GM12891 (cell line): Measurements from ENCODE around the gene UNC45A.

Experiments
- PAX5 ChIP-seq: IDR thresholded peaks from 2 replicates; pipeline ENCODE4 v1.6.1; 2011; ENCODE audit warnings: low read length, moderate library complexity, mild to moderate bottlenecking; ENCODE audit not compliant: insufficient read depth, severe bottlenecking
- POLR2A ChIP-seq: IDR thresholded peaks from 2 replicates; pipeline ENCODE4 v1.6.1; 2011; ENCODE audit warnings: low read depth, low read length, control low read depth
- POLR2AphosphoS5 ChIP-seq: IDR thresholded peaks from 2 replicates; pipeline ENCODE4 v1.6.1; 2011; ENCODE audit warnings: low read depth, low read length, control low read depth
- POU2F2 ChIP-seq: IDR thresholded peaks from 2 replicates; pipeline ENCODE4 v1.6.1; 2011; ENCODE audit warnings: low read depth, mild to moderate bottlenecking, control low read depth, low read length, moderate library complexity
- SPI1 ChIP-seq: IDR thresholded peaks from 2 replicates; pipeline ENCODE4 v1.6.1; 2011; ENCODE audit warnings: low read depth, low read length, control low read depth
- TAF1 ChIP-seq: IDR thresholded peaks from 2 replicates; pipeline ENCODE4 v1.6.1; 2011; ENCODE audit warnings: low read depth, low read length, control low read depth

DNA sequence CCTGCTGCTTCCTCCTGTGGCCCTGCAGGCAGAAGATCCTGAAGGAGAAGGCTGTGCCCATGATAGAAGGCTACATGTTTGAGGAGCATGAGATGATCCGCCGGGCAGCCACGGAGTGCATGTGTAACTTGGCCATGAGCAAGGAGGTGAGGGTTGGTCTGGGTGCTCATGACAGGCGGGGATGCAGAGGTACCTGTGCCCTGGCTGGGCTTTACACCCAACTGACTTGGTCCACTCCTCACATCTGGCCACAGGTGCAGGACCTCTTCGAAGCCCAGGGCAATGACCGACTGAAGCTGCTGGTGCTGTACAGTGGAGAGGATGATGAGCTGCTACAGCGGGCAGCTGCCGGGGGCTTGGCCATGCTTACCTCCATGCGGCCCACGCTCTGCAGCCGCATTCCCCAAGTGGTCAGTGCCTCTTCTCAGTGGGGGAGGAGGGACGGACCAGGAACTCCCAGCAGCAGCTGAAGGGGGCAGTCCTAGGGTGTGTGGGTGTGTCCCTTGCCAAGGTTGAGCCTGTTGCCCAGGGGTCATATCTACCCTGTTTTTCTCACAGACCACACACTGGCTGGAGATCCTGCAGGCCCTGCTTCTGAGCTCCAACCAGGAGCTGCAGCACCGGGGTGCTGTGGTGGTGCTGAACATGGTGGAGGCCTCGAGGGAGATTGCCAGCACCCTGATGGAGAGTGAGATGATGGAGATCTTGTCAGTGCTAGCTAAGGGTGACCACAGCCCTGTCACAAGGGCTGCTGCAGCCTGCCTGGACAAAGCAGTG is 18.0 kb downstream of the UNC45A start:
- TF ChIP-seq POLR2AphosphoS5 (no peak), TAF1 (no peak), POLR2A (no peak), POU2F2 (no peak), SPI1 (no peak), PAX5 (no peak)
